ENCODE results near the gene AQP1.

Gene AQP1

GRCh38 chr7:30914596-30914995 lies 2.9 kb downstream of the AQP1 start:
- no peak for DNase-seq (ENCODE audit: extremely low read depth, insufficient read length)
- no peaks in the 10 kb centered on the region for H3K36me3 ChIP-seq (ENCODE audit: control insufficient read depth, insufficient read depth, low read length)
- TF ChIP-seq CTCF (IDR thresholded peaks at IDR 0.05; ENCODE audit: insufficient read depth, low read length, poor library complexity, severe bottlenecking), result no peak
- no peak overlapping the region for H3K4me3 ChIP-seq (replicated peaks; ENCODE audit: low read depth, low read length)
- no peaks in the 10 kb centered on the region; the same call in 1 of the 2 replicates for H3K27me3 ChIP-seq (replicated peaks; ENCODE audit: control insufficient read depth, insufficient read depth, low read length)

- no peak for TF ChIP-seq CTCF (IDR thresholded peaks at IDR 0.05; ENCODE audit: insufficient read depth, low read length, poor library complexity, severe bottlenecking)
These were observed 3.5 kb downstream of the AQP1 start for GRCh38 chr7:30915005-30915601.

GRCh38 chr7:30915751-30916150 lies 4.1 kb downstream of the AQP1 start:
- no peak overlapping the region for H3K4me3 ChIP-seq (replicated peaks; ENCODE audit: low read depth, low read length)
- TF ChIP-seq CTCF (IDR thresholded peaks at IDR 0.05; ENCODE audit: insufficient read depth, low read length, poor library complexity, severe bottlenecking), result no peak
- no peak for DNase-seq (ENCODE audit: extremely low read depth, insufficient read length)
- H3K36me3 ChIP-seq (ENCODE audit: control insufficient read depth, insufficient read depth, low read length), result no peaks in the 10 kb centered on the region
- H3K27me3 ChIP-seq (replicated peaks; ENCODE audit: control insufficient read depth, insufficient read depth, low read length), result no peaks in the 10 kb centered on the region; the same call in 1 of the 2 replicates

More at GRCh38 chr7:30915005-30915601, 3.5 kb downstream of the AQP1 start:
- no peaks in the 10 kb centered on the region; the same call in 1 of the 2 replicates for H3K27me3 ChIP-seq (replicated peaks; ENCODE audit: control insufficient read depth, insufficient read depth, low read length)
- no peak for DNase-seq (ENCODE audit: extremely low read depth, insufficient read length)
- H3K36me3 ChIP-seq (ENCODE audit: control insufficient read depth, insufficient read depth, low read length), result no peaks in the 10 kb centered on the region
- no peak overlapping the region for H3K4me3 ChIP-seq (replicated peaks; ENCODE audit: low read depth, low read length)

- Histone ChIP-seq H3K36me3 (ENCODE audit: control insufficient read depth, insufficient read depth, low read length) (no peaks in the 10 kb centered on the region), H3K4me3 (replicated peaks; ENCODE audit: low read depth, low read length) (no peak overlapping the region), H3K27me3 (replicated peaks; ENCODE audit: control insufficient read depth, insufficient read depth, low read length) (no peaks in the 10 kb centered on the region; the same call in 1 of the 2 replicates)
- DNase-seq (ENCODE audit: extremely low read depth, insufficient read length), result no peak
- no peak for TF ChIP-seq CTCF (IDR thresholded peaks at IDR 0.05; ENCODE audit: insufficient read depth, low read length, poor library complexity, severe bottlenecking)
These were observed 4.6 kb downstream of the AQP1 start for GRCh38 chr7:30916255-30916654.

- Histone ChIP-seq H3K36me3 (ENCODE audit: control insufficient read depth, insufficient read depth, low read length) (no peaks in the 10 kb centered on the region), H3K4me3 (replicated peaks; ENCODE audit: low read depth, low read length) (no peak overlapping the region), H3K27me3 (replicated peaks; ENCODE audit: control insufficient read depth, insufficient read depth, low read length) (no peaks in the 10 kb centered on the region; the same call in 1 of the 2 replicates)
- TF ChIP-seq CTCF (IDR thresholded peaks at IDR 0.05; ENCODE audit: insufficient read depth, low read length, poor library complexity, severe bottlenecking), result no peak
- DNase-seq (ENCODE audit: extremely low read depth, insufficient read length), result no peak
These were observed 5.1 kb downstream of the AQP1 start for GRCh38 chr7:30916767-30917166.

Data from GM06990 (cell line).